ENCODE results near the gene GALT.
"Not testable (repeated sequence)": the region's sequence is repeated elsewhere in the genome, so short reads cannot be mapped to it uniquely, and the experiment has no call there.

GRCh38 chr9:34639322-34639721 lies 7.2 kb upstream of the GALT start:
- not testable (repeated sequence) for TF ChIP-seq CTCF (IDR thresholded peaks at IDR 0.05 in 4 of 5, conservative IDR thresholded peaks at IDR 0.05 in 1 of 5); POLR2A (IDR thresholded peaks at IDR 0.05)
